ENCODE results near the gene HS6ST2.

The HS6ST2 gene

GRCh38 chrX:132837126-132837525, 121.3 kb downstream of the HS6ST2 start:
- FAIRE-seq = no peak
- TF ChIP-seq POLR2A (IDR thresholded peaks at IDR 0.05; ENCODE audit: low read depth, low read length) = no peak
- TF ChIP-seq TAF1 (IDR thresholded peaks at IDR 0.05; ENCODE audit: borderline replicate concordance, low read depth, low read length) = no peak
- no peak for TF ChIP-seq POLR2AphosphoS5 (IDR thresholded peaks at IDR 0.05; ENCODE audit: low read depth, low read length)
- DNase-seq (ENCODE audit: insufficient read length) = no peak

GRCh38 chrX:132836471-132836870, 122.0 kb downstream of the HS6ST2 start:
- TF ChIP-seq POLR2A (IDR thresholded peaks at IDR 0.05; ENCODE audit: low read depth, low read length) (no peak), POLR2AphosphoS5 (IDR thresholded peaks at IDR 0.05; ENCODE audit: low read depth, low read length) (no peak), TAF1 (IDR thresholded peaks at IDR 0.05; ENCODE audit: borderline replicate concordance, low read depth, low read length) (no peak)
- DNase-seq (ENCODE audit: insufficient read length) (no peak), FAIRE-seq (no peak)

GRCh38 chrX:132834741-132835140, 123.7 kb downstream of the HS6ST2 start:
- no peak for DNase-seq (ENCODE audit: insufficient read length)
- TF ChIP-seq POLR2A (IDR thresholded peaks at IDR 0.05; ENCODE audit: low read depth, low read length) (no peak), TAF1 (IDR thresholded peaks at IDR 0.05; ENCODE audit: borderline replicate concordance, low read depth, low read length) (no peak), POLR2AphosphoS5 (IDR thresholded peaks at IDR 0.05; ENCODE audit: low read depth, low read length) (no peak)
- no peak for FAIRE-seq

- no peak for FAIRE-seq
- TF ChIP-seq POLR2A (IDR thresholded peaks at IDR 0.05; ENCODE audit: low read depth, low read length) (no peak), TAF1 (IDR thresholded peaks at IDR 0.05; ENCODE audit: borderline replicate concordance, low read depth, low read length) (no peak), POLR2AphosphoS5 (IDR thresholded peaks at IDR 0.05; ENCODE audit: low read depth, low read length) (no peak)
Observed at GRCh38 chrX:132834109-132834508, 124.3 kb downstream of the HS6ST2 start.

GRCh38 chrX:132833373-132833772, 125.1 kb downstream of the HS6ST2 start:
- DNase-seq (ENCODE audit: insufficient read length) = no peak
- no peak for FAIRE-seq
- no peak for TF ChIP-seq TAF1 (IDR thresholded peaks at IDR 0.05; ENCODE audit: borderline replicate concordance, low read depth, low read length)
- TF ChIP-seq POLR2A (IDR thresholded peaks at IDR 0.05; ENCODE audit: low read depth, low read length) = no peak
- TF ChIP-seq POLR2AphosphoS5 (IDR thresholded peaks at IDR 0.05; ENCODE audit: low read depth, low read length) = no peak

More at GRCh38 chrX:132834109-132834508, 124.3 kb downstream of the HS6ST2 start:
- DNase-seq (ENCODE audit: insufficient read length) = no peak

GRCh38 chrX:132831336-132831973, 127.0 kb downstream of the HS6ST2 start:
- no peak for DNase-seq (ENCODE audit: insufficient read length)
- no peak for TF ChIP-seq TAF1 (IDR thresholded peaks at IDR 0.05; ENCODE audit: borderline replicate concordance, low read depth, low read length)
- TF ChIP-seq POLR2AphosphoS5 (IDR thresholded peaks at IDR 0.05; ENCODE audit: low read depth, low read length) = no peak
- no peak for TF ChIP-seq POLR2A (IDR thresholded peaks at IDR 0.05; ENCODE audit: low read depth, low read length)
- no peak for FAIRE-seq

GRCh38 chrX:132822634-132823012, 135.8 kb downstream of the HS6ST2 start:
- DNase-seq (ENCODE audit: insufficient read length) (no peak), FAIRE-seq (no peak)
- no peak for TF ChIP-seq POLR2A (IDR thresholded peaks at IDR 0.05; ENCODE audit: low read depth, low read length)
- TF ChIP-seq POLR2AphosphoS5 (IDR thresholded peaks at IDR 0.05; ENCODE audit: low read depth, low read length) = no peak
- no peak for TF ChIP-seq TAF1 (IDR thresholded peaks at IDR 0.05; ENCODE audit: borderline replicate concordance, low read depth, low read length)

- DNase-seq (ENCODE audit: insufficient read length) (no peak), FAIRE-seq (no peak)
- TF ChIP-seq POLR2A (IDR thresholded peaks at IDR 0.05; ENCODE audit: low read depth, low read length) = no peak
- no peak for TF ChIP-seq POLR2AphosphoS5 (IDR thresholded peaks at IDR 0.05; ENCODE audit: low read depth, low read length)
- TF ChIP-seq TAF1 (IDR thresholded peaks at IDR 0.05; ENCODE audit: borderline replicate concordance, low read depth, low read length) = no peak
Observed at GRCh38 chrX:132821974-132822633, 136.3 kb downstream of the HS6ST2 start.

- no peak for DNase-seq (ENCODE audit: insufficient read length)
- FAIRE-seq = no peak
- TF ChIP-seq POLR2AphosphoS5 (IDR thresholded peaks at IDR 0.05; ENCODE audit: low read depth, low read length) = no peak
- TF ChIP-seq POLR2A (IDR thresholded peaks at IDR 0.05; ENCODE audit: low read depth, low read length) = no peak
- no peak for TF ChIP-seq TAF1 (IDR thresholded peaks at IDR 0.05; ENCODE audit: borderline replicate concordance, low read depth, low read length)
Observed at GRCh38 chrX:132820675-132821074, 137.8 kb downstream of the HS6ST2 start.

- DNase-seq (ENCODE audit: insufficient read length) = no peak
- no peak for FAIRE-seq
- TF ChIP-seq POLR2A (IDR thresholded peaks at IDR 0.05; ENCODE audit: low read depth, low read length) = no peak
- no peak for TF ChIP-seq TAF1 (IDR thresholded peaks at IDR 0.05; ENCODE audit: borderline replicate concordance, low read depth, low read length)
- TF ChIP-seq POLR2AphosphoS5 (IDR thresholded peaks at IDR 0.05; ENCODE audit: low read depth, low read length) = no peak
Observed at GRCh38 chrX:132819711-132820264, 138.6 kb downstream of the HS6ST2 start.

GRCh38 chrX:132818638-132819037, 139.8 kb downstream of the HS6ST2 start:
- FAIRE-seq (no peak), DNase-seq (ENCODE audit: insufficient read length) (no peak)
- TF ChIP-seq POLR2AphosphoS5 (IDR thresholded peaks at IDR 0.05; ENCODE audit: low read depth, low read length) = no peak
- TF ChIP-seq POLR2A (IDR thresholded peaks at IDR 0.05; ENCODE audit: low read depth, low read length) = no peak
- no peak for TF ChIP-seq TAF1 (IDR thresholded peaks at IDR 0.05; ENCODE audit: borderline replicate concordance, low read depth, low read length)

- no peak for FAIRE-seq
- TF ChIP-seq POLR2A (IDR thresholded peaks at IDR 0.05; ENCODE audit: low read depth, low read length) (no peak), TAF1 (IDR thresholded peaks at IDR 0.05; ENCODE audit: borderline replicate concordance, low read depth, low read length) (no peak), POLR2AphosphoS5 (IDR thresholded peaks at IDR 0.05; ENCODE audit: low read depth, low read length) (no peak)
Observed at GRCh38 chrX:132815643-132816042, 142.8 kb downstream of the HS6ST2 start.

More at GRCh38 chrX:132815643-132816042, 142.8 kb downstream of the HS6ST2 start:
- DNase-seq (ENCODE audit: insufficient read length) = no peak

Measured in GM12892 (cell line).